ENCODE results near the gene LACTBL1.

Gene LACTBL1

DNA sequence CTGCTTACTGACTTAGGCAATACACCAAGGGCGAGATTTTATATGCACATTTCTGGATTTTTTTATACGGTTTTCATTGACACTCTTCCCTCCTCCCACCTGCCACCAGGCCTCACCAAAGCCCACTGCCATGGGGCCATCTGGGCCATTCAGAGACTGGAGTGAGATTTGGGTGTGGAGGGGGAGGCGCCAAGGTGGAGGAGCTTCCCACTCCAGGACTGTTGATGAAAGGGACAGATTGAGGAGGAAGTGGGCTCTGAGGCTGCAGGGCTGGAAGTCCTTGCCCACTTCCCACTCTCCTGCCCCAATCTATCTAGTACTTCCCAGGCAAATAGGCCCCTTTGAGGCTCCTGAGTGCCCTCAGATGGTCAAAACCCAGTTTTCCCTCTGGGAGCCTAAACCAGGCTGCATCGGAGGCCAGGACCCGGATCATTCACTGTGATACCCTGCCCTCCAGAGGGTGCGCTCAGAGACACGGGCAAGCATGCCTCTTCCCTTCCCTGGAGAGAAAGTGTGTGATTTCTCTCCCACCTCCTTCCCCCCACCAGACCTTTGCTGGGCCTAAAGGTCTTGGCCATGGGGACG lies 57.9 kb downstream of the LACTBL1 start:
- H3K9me3 Mint-ChIP-seq: no peaks in the 10 kb centered on the region
- H3K4me1 Mint-ChIP-seq: no peaks in the 10 kb centered on the region
- H3K36me3 Mint-ChIP-seq: no peaks in the 10 kb centered on the region
- H3K4me3 Mint-ChIP-seq: no peak overlapping the region
- no peak for ATAC-seq
- H3K27ac Mint-ChIP-seq: no peak overlapping the region
- peaks cover 39% of the 10 kb centered on the region for H3K27me3 Mint-ChIP-seq

- Mint-ChIP-seq H3K36me3 (no peaks in the 10 kb centered on the region), H3K27ac (no peak overlapping the region), H3K4me1 (no peaks in the 10 kb centered on the region), H3K4me3 (no peak overlapping the region), H3K9me3 (no peaks in the 10 kb centered on the region), H3K27me3 (peaks cover 39% of the 10 kb centered on the region)
- no peak for ATAC-seq
These were observed 58.5 kb downstream of the LACTBL1 start for GRCh38 chr1:22914156-22914555.

DNA sequence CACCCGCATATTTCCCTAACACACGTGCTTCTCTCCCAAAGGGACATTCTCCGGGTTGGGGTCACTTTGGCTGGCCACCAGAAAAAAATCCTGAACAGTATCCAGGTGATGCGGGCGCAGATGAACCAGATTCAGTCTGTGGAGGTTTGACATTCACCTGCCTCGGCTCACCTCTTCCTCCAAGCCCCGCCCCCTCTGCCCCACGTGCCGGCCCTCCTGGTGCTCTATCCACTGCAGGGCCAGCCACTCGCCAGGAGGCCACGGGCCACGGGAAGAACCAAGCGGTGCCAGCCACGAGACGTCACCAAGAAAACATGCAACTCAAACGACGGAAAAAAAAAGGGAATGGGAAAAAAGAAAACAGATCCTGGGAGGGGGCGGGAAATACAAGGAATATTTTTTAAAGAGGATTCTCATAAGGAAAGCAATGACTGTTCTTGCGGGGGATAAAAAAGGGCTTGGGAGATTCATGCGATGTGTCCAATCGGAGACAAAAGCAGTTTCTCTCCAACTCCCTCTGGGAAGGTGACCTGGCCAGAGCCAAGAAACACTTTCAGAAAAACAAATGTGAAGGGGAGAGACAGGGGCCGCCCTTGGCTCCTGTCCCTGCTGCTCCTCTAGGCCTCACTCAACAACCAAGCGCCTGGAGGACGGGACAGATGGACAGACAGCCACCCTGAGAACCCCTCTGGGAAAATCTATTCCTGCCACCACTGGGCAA lies 59.1 kb downstream of the LACTBL1 start:
- H3K4me3 Mint-ChIP-seq: no peak overlapping the region
- H3K36me3 Mint-ChIP-seq: no peaks in the 10 kb centered on the region
- no peak for ATAC-seq
- no peaks in the 10 kb centered on the region for H3K9me3 Mint-ChIP-seq
- H3K4me1 Mint-ChIP-seq: no peaks in the 10 kb centered on the region
- peaks cover 39% of the 10 kb centered on the region for H3K27me3 Mint-ChIP-seq
- H3K27ac Mint-ChIP-seq: no peak overlapping the region

DNA sequence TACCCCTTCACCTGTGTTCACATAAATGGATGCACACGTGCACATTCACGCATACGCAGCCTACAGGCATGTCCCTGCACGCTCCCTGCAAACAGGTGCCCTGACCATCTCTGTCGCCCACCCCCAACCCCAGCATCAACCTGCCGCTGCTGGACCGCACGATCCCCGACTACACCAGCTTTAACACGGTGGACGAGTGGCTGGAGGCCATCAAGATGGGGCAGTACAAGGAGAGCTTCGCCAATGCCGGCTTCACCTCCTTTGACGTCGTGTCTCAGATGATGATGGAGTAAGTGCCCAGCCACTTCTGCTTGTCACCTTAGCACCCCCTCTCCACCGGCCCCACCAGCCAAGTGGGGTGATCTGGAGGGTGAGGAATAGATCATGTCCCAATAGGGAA lies 60.4 kb downstream of the LACTBL1 start:
- ATAC-seq: no peak
- peaks cover 31% of the 10 kb centered on the region for H3K27me3 Mint-ChIP-seq
- H3K9me3 Mint-ChIP-seq: no peaks in the 10 kb centered on the region
- H3K4me3 Mint-ChIP-seq: no peak overlapping the region
- H3K36me3 Mint-ChIP-seq: no peaks in the 10 kb centered on the region
- H3K4me1 Mint-ChIP-seq: no peaks in the 10 kb centered on the region
- H3K27ac Mint-ChIP-seq: no peak overlapping the region

DNA sequence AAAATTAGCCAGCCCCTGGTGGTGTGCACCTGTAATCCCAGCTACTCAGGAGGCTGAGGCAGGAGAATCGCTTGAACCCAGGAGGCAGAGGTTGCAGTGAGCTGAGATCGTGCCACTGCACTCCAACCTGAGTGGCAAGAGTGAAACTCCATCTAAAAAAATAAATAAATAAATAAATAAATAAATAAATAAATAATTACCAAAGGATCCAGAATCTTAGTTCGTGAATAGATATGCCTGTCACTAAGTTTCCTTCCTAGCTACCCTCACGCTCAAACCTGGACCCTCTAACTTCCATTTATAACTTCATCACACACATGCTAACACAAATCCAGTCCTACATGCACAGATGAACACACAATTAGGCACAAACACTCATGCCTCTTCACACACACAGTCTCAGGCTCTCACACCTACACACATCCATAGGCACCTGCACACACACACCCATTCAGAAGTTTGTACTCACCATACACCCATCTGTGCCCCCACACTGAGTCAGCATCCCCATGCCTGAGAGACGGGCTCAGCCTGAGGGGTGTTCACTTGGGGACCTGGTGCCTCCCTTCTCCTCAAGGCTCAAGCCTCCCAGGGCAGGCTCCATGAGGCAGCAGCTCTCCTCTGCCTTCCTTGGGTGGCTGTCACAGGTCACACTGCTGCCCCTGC lies 61.5 kb downstream of the LACTBL1 start:
- H3K27ac Mint-ChIP-seq: no peak overlapping the region
- H3K4me1 Mint-ChIP-seq: no peaks in the 10 kb centered on the region
- H3K4me3 Mint-ChIP-seq: no peak overlapping the region
- H3K36me3 Mint-ChIP-seq: no peaks in the 10 kb centered on the region
- peaks cover 19% of the 10 kb centered on the region for H3K27me3 Mint-ChIP-seq
- ATAC-seq: no peak
- H3K9me3 Mint-ChIP-seq: no peaks in the 10 kb centered on the region

GRCh38 chr1:22910286-22910685 lies 62.4 kb downstream of the LACTBL1 start:
- no peak overlapping the region for H3K4me3 Mint-ChIP-seq
- no peaks in the 10 kb centered on the region for H3K4me1 Mint-ChIP-seq
- H3K36me3 Mint-ChIP-seq: no peaks in the 10 kb centered on the region
- no peak for ATAC-seq
- H3K27ac Mint-ChIP-seq: no peak overlapping the region
- H3K27me3 Mint-ChIP-seq: peaks cover 10% of the 10 kb centered on the region
- no peaks in the 10 kb centered on the region for H3K9me3 Mint-ChIP-seq

DNA sequence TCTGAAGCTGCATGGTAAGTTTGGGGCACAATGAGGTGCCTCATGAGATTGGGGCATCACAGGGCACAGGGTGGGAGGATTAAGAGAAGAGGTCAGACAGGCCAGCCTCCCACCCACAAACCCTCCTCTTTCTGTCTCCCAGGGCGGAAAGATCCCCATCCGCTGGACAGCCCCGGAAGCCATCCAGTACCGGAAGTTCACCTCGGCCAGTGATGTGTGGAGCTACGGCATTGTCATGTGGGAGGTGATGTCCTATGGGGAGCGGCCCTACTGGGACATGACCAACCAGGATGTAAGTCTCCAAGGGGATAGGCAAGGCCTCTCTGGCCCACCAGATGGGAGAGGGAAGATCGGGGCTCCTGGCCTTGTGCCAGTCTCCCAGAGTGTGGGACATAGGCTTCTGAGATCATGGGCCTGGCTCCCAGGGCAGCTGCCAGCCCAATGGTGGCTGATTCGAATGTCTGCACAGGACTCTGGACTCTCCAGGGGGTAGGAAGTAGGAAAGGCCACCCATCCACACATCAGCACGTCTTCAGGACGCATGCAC lies 63.7 kb downstream of the LACTBL1 start:
- Mint-ChIP-seq H3K27ac (no peak overlapping the region), H3K36me3 (no peaks in the 10 kb centered on the region), H3K4me1 (no peaks in the 10 kb centered on the region), H3K27me3 (peaks cover 9% of the 10 kb centered on the region), H3K4me3 (no peak overlapping the region), H3K9me3 (no peaks in the 10 kb centered on the region)
- no peak for ATAC-seq

DNA sequence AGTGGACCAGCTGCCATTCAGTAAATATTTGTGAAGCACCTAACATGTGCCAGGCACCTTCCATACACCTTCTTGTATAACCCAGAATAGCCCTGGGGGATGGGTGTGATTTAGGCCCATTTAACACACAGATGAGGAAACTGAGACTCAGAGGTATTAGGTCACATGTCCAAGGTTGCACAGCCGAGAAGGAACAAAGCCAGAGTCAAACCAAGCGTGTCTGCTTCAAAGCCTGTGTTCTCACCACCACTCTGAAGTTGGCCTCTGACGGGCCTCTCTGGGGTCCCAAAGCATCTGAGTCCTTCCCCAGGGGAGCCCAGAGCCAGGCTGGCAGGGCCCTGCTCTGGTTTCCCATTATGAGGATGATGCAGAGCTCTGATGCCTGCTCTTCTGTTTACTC lies 65.1 kb downstream of the LACTBL1 start:
- ATAC-seq: no peak
- no peak overlapping the region for H3K27ac Mint-ChIP-seq
- H3K27me3 Mint-ChIP-seq: peaks cover 6% of the 10 kb centered on the region
- no peaks in the 10 kb centered on the region for H3K4me1 Mint-ChIP-seq
- H3K9me3 Mint-ChIP-seq: no peaks in the 10 kb centered on the region
- H3K36me3 Mint-ChIP-seq: no peaks in the 10 kb centered on the region
- H3K4me3 Mint-ChIP-seq: no peak overlapping the region

GRCh38 chr1:22906968-22907367 lies 65.7 kb downstream of the LACTBL1 start:
- no peak overlapping the region for H3K27ac Mint-ChIP-seq
- ATAC-seq: no peak
- H3K4me1 Mint-ChIP-seq: no peaks in the 10 kb centered on the region
- H3K4me3 Mint-ChIP-seq: no peak overlapping the region
- H3K9me3 Mint-ChIP-seq: no peaks in the 10 kb centered on the region
- H3K27me3 Mint-ChIP-seq: peaks cover 10% of the 10 kb centered on the region
- no peaks in the 10 kb centered on the region for H3K36me3 Mint-ChIP-seq

DNA sequence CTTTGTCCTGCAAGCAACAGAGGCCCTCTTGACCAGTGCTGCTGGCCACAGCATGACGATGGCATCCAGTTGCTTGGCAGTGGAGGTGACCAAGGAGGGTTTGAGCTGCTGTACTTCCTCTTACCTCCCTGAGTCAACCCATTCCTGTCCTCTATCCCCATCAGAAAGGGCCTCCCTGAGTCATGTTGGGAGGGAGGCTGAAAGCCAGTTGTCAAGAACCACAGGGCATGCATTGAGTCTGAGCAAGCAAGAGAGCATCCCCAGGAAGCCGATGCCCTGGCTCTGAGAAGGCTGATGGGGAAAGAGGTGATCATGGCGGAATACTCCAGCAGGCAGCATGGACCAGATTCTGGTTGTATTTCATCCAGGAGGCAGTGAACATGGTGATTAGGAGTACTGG lies 69.6 kb downstream of the LACTBL1 start:
- Mint-ChIP-seq H3K9me3 (no peaks in the 10 kb centered on the region), H3K4me3 (no peak overlapping the region), H3K27ac (no peak overlapping the region), H3K4me1 (no peaks in the 10 kb centered on the region), H3K36me3 (no peaks in the 10 kb centered on the region), H3K27me3 (peaks cover 18% of the 10 kb centered on the region)
- ATAC-seq: no peak
